ENCODE results near the gene TAF6. TPM values are rescaled to one million over a fixed set of nuclear protein-coding genes. Genes with fewer than 3 reads are reported as not detected.
A peak's percentile ranks its signal among the peaks of the same experiment; 100 is the strongest.

TAF6 gene
- total and polyA plus RNA-seq, 9 of the 15 experiments (the other 6 are each of a cell fraction or from before 2014, with no cell fraction given): 0.78 to 78.7 (median 21.3) TPM

DNA sequence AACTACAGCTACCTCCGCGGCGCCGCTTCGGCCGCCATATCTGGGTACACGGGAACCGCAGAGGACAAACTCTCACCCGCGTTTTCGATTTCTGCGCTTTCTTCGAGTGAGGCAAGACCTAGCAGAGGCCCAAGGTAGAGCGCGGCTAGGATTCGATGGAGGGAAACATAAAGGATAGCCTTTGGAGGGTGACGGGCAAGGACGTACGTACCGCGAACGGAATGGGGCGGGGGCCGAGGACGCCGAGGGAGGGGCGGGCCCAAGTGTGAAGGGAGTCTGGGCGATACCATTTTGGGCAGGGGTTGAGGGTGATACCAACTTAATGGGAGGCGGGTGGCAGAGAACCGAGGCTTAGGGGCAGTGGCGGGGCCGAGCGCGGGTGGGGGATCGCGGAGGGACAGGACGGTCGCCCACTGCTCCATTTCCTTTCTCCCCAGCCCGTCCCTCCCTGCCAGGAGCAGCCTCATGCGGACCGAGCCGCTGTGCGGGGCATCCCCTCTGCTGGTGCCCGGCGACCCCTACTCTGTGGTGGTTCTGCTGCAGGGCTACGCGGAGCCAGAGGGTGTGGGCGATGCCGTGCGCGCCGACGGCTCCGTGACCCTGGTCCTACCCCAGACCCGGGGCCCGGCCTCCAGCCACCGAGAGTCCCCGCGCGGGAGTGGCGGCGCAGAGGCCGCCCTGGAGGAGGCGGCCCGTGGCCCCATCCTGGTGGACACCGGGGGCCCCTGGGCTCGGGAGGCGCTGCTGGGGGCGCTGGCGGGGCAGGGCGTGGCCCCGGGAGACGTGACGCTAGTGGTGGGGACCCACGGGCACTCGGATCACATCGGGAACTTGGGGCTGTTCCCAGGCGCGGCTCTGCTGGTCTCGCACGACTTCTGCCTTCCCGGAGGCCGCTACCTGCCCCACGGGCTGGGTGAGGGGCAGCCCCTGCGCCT is 8.0 kb upstream of the TAF6 start, which contains the start of gene MBLAC1 (continued):
- no peak for TF ChIP-seq ZNF586 (CRISPR knock-in tag; conservative IDR thresholded peaks at IDR 0.05)
- TF ChIP-seq EGR1 (conservative IDR thresholded peaks at IDR 0.05): no peak; the same call in 1 of the 2 replicates
- TF ChIP-seq TEAD4 (IDR thresholded peaks at IDR 0.05; ENCODE audit: low read length): 0 out of 2 replicates have a peak, but pooled peaks have one; percentile 22
- no peak for TF ChIP-seq TEAD4 (CRISPR knock-in tag; IDR thresholded peaks at IDR 0.05; ENCODE audit: borderline replicate concordance)
- TF ChIP-seq, protein P1, sequence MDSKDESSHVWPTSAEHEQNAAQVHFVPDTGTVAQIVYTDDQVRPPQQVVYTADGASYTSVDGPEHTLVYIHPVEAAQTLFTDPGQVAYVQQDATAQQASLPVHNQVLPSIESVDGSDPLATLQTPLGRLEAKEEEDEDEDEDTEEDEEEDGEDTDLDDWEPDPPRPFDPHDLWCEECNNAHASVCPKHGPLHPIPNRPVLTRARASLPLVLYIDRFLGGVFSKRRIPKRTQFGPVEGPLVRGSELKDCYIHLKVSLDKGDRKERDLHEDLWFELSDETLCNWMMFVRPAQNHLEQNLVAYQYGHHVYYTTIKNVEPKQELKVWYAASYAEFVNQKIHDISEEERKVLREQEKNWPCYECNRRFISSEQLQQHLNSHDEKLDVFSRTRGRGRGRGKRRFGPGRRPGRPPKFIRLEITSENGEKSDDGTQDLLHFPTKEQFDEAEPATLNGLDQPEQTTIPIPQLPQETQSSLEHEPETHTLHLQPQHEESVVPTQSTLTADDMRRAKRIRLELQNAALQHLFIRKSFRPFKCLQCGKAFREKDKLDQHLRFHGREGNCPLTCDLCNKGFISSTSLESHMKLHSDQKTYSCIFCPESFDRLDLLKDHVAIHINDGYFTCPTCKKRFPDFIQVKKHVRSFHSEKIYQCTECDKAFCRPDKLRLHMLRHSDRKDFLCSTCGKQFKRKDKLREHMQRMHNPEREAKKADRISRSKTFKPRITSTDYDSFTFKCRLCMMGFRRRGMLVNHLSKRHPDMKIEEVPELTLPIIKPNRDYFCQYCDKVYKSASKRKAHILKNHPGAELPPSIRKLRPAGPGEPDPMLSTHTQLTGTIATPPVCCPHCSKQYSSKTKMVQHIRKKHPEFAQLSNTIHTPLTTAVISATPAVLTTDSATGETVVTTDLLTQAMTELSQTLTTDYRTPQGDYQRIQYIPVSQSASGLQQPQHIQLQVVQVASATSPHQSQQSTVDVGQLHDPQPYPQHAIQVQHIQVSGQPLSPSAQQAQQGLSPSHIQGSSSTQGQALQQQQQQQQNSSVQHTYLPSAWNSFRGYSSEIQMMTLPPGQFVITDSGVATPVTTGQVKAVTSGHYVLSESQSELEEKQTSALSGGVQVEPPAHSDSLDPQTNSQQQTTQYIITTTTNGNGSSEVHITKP (IDR thresholded peaks at IDR 0.05; ENCODE audit: partially characterized antibody): peak; percentile 99
- peak; percentile 49 for TF ChIP-seq PCBP1 (IDR thresholded peaks at IDR 0.05; ENCODE audit: low read depth, low read length, poor library complexity, severe bottlenecking)
- peak; percentile 98 for TF ChIP-seq MBD2 (IDR thresholded peaks at IDR 0.05; ENCODE audit: borderline replicate concordance, low read depth)
- TF ChIP-seq KLF1 (tag; IDR thresholded peaks at IDR 0.05): 0 out of 2 replicates have a peak, but pooled peaks have one; percentile 37
- TF ChIP-seq, protein P2, sequence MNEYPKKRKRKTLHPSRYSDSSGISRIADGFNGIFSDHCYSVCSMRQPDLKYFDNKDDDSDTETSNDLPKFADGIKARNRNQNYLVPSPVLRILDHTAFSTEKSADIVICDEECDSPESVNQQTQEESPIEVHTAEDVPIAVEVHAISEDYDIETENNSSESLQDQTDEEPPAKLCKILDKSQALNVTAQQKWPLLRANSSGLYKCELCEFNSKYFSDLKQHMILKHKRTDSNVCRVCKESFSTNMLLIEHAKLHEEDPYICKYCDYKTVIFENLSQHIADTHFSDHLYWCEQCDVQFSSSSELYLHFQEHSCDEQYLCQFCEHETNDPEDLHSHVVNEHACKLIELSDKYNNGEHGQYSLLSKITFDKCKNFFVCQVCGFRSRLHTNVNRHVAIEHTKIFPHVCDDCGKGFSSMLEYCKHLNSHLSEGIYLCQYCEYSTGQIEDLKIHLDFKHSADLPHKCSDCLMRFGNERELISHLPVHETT (CRISPR knock-in tag; conservative IDR thresholded peaks at IDR 0.05 in 1 of 2, IDR thresholded peaks at IDR 0.05 in 1 of 2): peak in 1 of 2 experiments; percentile 64; a peak in 2 of 4 replicates
- peak; percentile 21; the same call in 1 of the 2 replicates for TF ChIP-seq NR2C1 (IDR thresholded peaks at IDR 0.05)
- TF ChIP-seq NR2C1 (tag; IDR thresholded peaks at IDR 0.05): 0 out of 2 replicates have a peak, but pooled peaks have one; percentile 37
- no peak for TF ChIP-seq CHD4 (IDR thresholded peaks at IDR 0.05; ENCODE audit: insufficient read depth, insufficient replicate concordance, low read depth, low read length, poor library complexity, severe bottlenecking)
- TF ChIP-seq CC2D1A (IDR thresholded peaks at IDR 0.05): no peak
- 0 out of 2 replicates have a peak, but pooled peaks have one; percentile 41 for TF ChIP-seq C11orf30 (IDR thresholded peaks at IDR 0.05; ENCODE audit: low read depth)
- peak; percentile 36 to 99; a peak in 2 of 4 replicates for TF ChIP-seq FOXK2 (conservative IDR thresholded peaks at IDR 0.05 in 1 of 2, IDR thresholded peaks at IDR 0.05 in 1 of 2; ENCODE audit: low read depth in 2 of 2)
- no peak for TF ChIP-seq NCOA2 (IDR thresholded peaks at IDR 0.05; ENCODE audit: partially characterized antibody in 2 of 2)
- TF ChIP-seq, protein P3, sequence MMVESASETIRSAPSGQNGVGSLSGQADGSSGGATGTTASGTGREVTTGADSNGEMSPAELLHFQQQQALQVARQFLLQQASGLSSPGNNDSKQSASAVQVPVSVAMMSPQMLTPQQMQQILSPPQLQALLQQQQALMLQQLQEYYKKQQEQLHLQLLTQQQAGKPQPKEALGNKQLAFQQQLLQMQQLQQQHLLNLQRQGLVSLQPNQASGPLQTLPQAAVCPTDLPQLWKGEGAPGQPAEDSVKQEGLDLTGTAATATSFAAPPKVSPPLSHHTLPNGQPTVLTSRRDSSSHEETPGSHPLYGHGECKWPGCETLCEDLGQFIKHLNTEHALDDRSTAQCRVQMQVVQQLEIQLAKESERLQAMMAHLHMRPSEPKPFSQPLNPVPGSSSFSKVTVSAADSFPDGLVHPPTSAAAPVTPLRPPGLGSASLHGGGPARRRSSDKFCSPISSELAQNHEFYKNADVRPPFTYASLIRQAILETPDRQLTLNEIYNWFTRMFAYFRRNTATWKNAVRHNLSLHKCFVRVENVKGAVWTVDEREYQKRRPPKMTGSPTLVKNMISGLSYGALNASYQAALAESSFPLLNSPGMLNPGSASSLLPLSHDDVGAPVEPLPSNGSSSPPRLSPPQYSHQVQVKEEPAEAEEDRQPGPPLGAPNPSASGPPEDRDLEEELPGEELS (CRISPR knock-in tag; IDR thresholded peaks at IDR 0.05; ENCODE audit: borderline replicate concordance): peak; percentile 20; the same call in 1 of the 2 replicates

Data from K562 (cell line).